Activated T-helper 1 cell treated with anti-CD3 and anti-CD28 coated beads, Interleukin-2, amount 50 U/mL, for 16 hours (primary cell): Measurements from ENCODE around the gene CCL14.
"Not testable (repeated sequence)": the region's sequence is repeated elsewhere in the genome, so short reads cannot be mapped to it uniquely, and the experiment has no call there.

Source experiments
- DNase-seq, 2 donors: peaks; one replicate each; pipeline ENCODE4 v3.0.0-alpha.2; 2020; ENCODE audit warnings: low read depth in 1 of 2, low spot score in 1 of 2

CCL14 gene

GRCh38 chr17:35986643-35987042 is at the start of gene CCL14:
TSS of gene CCL14 (minus strand) at chr17:35986729. CDS start at chr17:35986649, 80 bp downstream.
- DNase-seq, result no peak

- no peak for DNase-seq
Measured at GRCh38 chr17:36036235-36036634, 49.7 kb upstream of the CCL14 start.

GRCh38 chr17:36034127-36034526 is 47.6 kb upstream of the CCL14 start:
- no peak for DNase-seq

- DNase-seq, result no peak
Measured at GRCh38 chr17:36030956-36031355, 44.4 kb upstream of the CCL14 start.

- no peak for DNase-seq
Measured at GRCh38 chr17:36027761-36028160, 41.2 kb upstream of the CCL14 start.

- DNase-seq, result no peak
Measured at GRCh38 chr17:36024106-36024869, 37.8 kb upstream of the CCL14 start.

- no peak for DNase-seq
Measured at GRCh38 chr17:36019423-36019822, 32.9 kb upstream of the CCL14 start.

- no peak for DNase-seq
Measured at GRCh38 chr17:36017799-36018198, 31.3 kb upstream of the CCL14 start, which contains the start of gene CCL23. TSS of gene CCL23 (minus strand) at chr17:36017972. CDS start at chr17:36017897, 75 bp downstream.

- no peak for DNase-seq
Measured at GRCh38 chr17:36016555-36016954, 30.0 kb upstream of the CCL14 start.

- not testable (repeated sequence) for DNase-seq
Measured at GRCh38 chr17:36015895-36016294, 29.4 kb upstream of the CCL14 start.

GRCh38 chr17:36014946-36015345 is 28.4 kb upstream of the CCL14 start:
- no peak for DNase-seq

GRCh38 chr17:36011201-36011600 is 24.7 kb upstream of the CCL14 start:
- DNase-seq, result no peak

- no peak for DNase-seq
Measured at GRCh38 chr17:36008998-36009665, 22.6 kb upstream of the CCL14 start.

GRCh38 chr17:36004594-36005108 is 18.1 kb upstream of the CCL14 start:
- no peak for DNase-seq

GRCh38 chr17:36002631-36003030 is 16.1 kb upstream of the CCL14 start:
- no peak for DNase-seq

- no peak for DNase-seq
Measured at GRCh38 chr17:36001862-36002603, 15.5 kb upstream of the CCL14 start.

GRCh38 chr17:36001110-36001771 is 14.7 kb upstream of the CCL14 start, which contains the start of gene CCL15:
TSS of gene CCL15 (minus strand) at chr17:36001553. CDS start at chr17:36001492, 61 bp downstream.
- no peak for DNase-seq

- no peak for DNase-seq
Measured at GRCh38 chr17:36000732-36001109, 14.2 kb upstream of the CCL14 start.

GRCh38 chr17:35998756-35999155 is 12.2 kb upstream of the CCL14 start:
- DNase-seq, result no peak

GRCh38 chr17:35998018-35998545 is 11.6 kb upstream of the CCL14 start:
- no peak for DNase-seq

GRCh38 chr17:35995346-35995745 is 8.8 kb upstream of the CCL14 start:
- not testable (repeated sequence) for DNase-seq
